Stomach (tissue), 9 donors: ENCODE data around the gene MOB3B. TPM values are rescaled to one million over a fixed set of nuclear protein-coding genes. Genes with fewer than 3 reads are reported as not detected.

ENCODE experiments used
- DNase-seq, 2 donors: peaks; one replicate each; pipeline versions ENCODE4 v3.0.0 to v3.0.0-alpha.2; 2013 to 2019
- H3K27ac ChIP-seq, 5 donors: fragments of 200-600 bp in 4 of 5; sonication (generic) in 4 of 5; one replicate each; pipeline ENCODE4 v1.5.1; 2013 to 2019; ENCODE audit warnings: mild to moderate bottlenecking in 1 of 5, moderate library complexity in 1 of 5
- H3K27me3 ChIP-seq, 3 donors: fragments of 200-600 bp; sonication (generic); one replicate each; pipeline ENCODE4 v1.5.1; 2017 to 2019; ENCODE audit warnings: mixed run types in 1 of 3
- H3K36me3 ChIP-seq, 4 donors: fragments of 200-600 bp; sonication (generic); 1 replicate in 3 of 4; 2 replicates in 1 of 4; pipeline ENCODE4 v1.5.1; 2016 to 2019
- H3K4me1 ChIP-seq, 4 donors: fragments of 200-600 bp; sonication (generic); one replicate each; pipeline ENCODE4 v1.5.1; 2016 to 2019
- H3K4me3 ChIP-seq, 4 donors: fragments of 200-600 bp; sonication (generic) in 3 of 4; one replicate each; pipeline ENCODE4 v1.5.1; 2016 to 2019; ENCODE audit warnings: mild to moderate bottlenecking in 1 of 4
- H3K9me3 ChIP-seq, 4 donors: fragments of 200-600 bp; sonication (generic); one replicate each; pipeline ENCODE4 v1.5.1; 2016 to 2019
- CTCF ChIP-seq, 7 experiments: fragments of 450-650 bp in 4 of 7; fragments of 200-600 bp in 3 of 7; sonication (generic) in 3 of 7; IDR thresholded peaks; one replicate each; pipeline ENCODE4 v1.5.1; 2016 to 2019; ENCODE audit warnings: antibody characterized with exemption in 7 of 7, control low read depth in 2 of 7, mild to moderate bottlenecking in 1 of 7
- EP300 ChIP-seq: sonication (generic); formaldehyde crosslinking; IDR thresholded peaks from one replicate; pipeline ENCODE4 v1.6.1; 2017; ENCODE audit warnings: antibody characterized with exemption
- POLR2A ChIP-seq, 4 donors: fragments of 450-650 bp; IDR thresholded peaks; one replicate each; pipeline ENCODE4 v1.6.1; 2016; ENCODE audit warnings: antibody characterized with exemption in 4 of 4, control low read depth in 2 of 4, mild to moderate bottlenecking in 1 of 4, moderate library complexity in 1 of 4
- POLR2AphosphoS5 ChIP-seq, 3 donors: sonication (generic); formaldehyde crosslinking; IDR thresholded peaks; one replicate each; pipeline ENCODE4 v1.6.1; 2016; ENCODE audit warnings: antibody characterized with exemption in 3 of 3
- WGBS, 5 donors: extraction: QIAGEN DNeasy Blood & Tissue Kit in 3 of 5; methylation state at CpG; one replicate each; pipeline versions ENCODE4 v1.1.5 to v1.1.7; 2013 to 2018; 5-methylcytosine and 5-hydroxymethylcytosine counted together
- intact Hi-C: fragments of 100-400 bp; cut with DNase I; formaldehyde crosslinking; loops from one replicate; pipeline ENCODE4 v1.15.1; 2023; ENCODE audit warnings: low total_unique reads
- polyA plus RNA-seq, 3 donors: library from polyadenylated mRNA; stranded (reverse); fragments of 200-250 nt; gene quantifications; one replicate each; pipeline ENCODE4 v1.2.3, GENCODE V29; 2013
- total RNA-seq, 5 donors: library from RNA; depleted of rRNA; stranded (reverse); fragments of >200 nt; gene quantifications; one replicate each; pipeline versions ENCODE4 v1.1.0 to v1.2.3, GENCODE V29; 2014 to 2016
- donor health status: healthy with polysubstance abuse.
- donor health status: Bipolar disorder and iron deficiency.
- donor health status: healthy.

The MOB3B gene
- total and polyA plus RNA-seq, 8 donors = 4.0 to 32.7 (median 9.7) TPM

DNA sequence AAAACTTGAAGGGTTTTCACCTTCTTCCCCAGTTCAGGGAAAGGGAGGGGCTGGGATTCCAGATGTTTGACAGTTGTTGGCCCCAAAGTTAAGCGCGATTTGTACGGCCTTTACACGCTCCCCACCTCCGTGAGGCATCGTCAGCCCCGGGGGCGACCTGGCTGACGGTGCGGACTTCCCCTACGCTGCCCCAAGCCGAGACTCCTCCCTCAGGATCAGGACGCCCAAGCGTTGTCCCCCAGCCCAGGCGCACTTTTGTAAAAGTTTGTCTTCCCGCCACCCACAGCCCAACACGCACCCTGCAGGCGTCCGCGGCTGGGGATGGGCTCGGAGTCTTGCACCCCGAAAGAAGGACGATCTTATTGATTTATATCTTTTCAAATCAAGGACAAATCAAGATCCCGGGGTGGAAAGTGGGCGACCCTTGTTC lies 713 bp downstream of the MOB3B start:
- WGBS, 5 donors = 0 to 1% (median 1%) methylated on average over 14 to 25 of the region's 25 CpGs
- peaks cover 16 to 40% (median 24%) of the 10 kb centered on the region in 4 donors for H3K4me1 ChIP-seq
- peak overlapping the region; percentile 85 to 97 (median 95) for H3K27ac ChIP-seq
- peak; percentile 52 to 86 for DNase-seq
- no peaks in the 10 kb centered on the region for H3K9me3 ChIP-seq
- H3K27me3 ChIP-seq = no peaks in the 10 kb centered on the region
- TF ChIP-seq POLR2AphosphoS5 (IDR thresholded peaks at IDR 0.05) (peak in 2 of 3 donors; percentile 14 to 34), POLR2A (IDR thresholded peaks at IDR 0.05) (no peak)
- intact Hi-C loops = no loop called here
- peaks cover 0 to 8% (median 0%) of the 10 kb centered on the region in 4 donors for H3K36me3 ChIP-seq
- H3K4me3 ChIP-seq = peak overlapping the region; percentile 71 to 89 (median 78)

GRCh38 chr9:27528076-27528885 lies 1.3 kb downstream of the MOB3B start:
- intact Hi-C loops = no loop called here
- 2 to 3% (median 2%) methylated on average over 36 to 44 of the region's 44 CpGs for WGBS, 5 donors
- H3K27me3 ChIP-seq = no peaks in the 10 kb centered on the region
- H3K27ac ChIP-seq = peak overlapping the region; percentile 85 to 97 (median 95)
- peak overlapping the region; percentile 71 to 89 (median 78) for H3K4me3 ChIP-seq
- peaks cover 0 to 8% (median 0%) of the 10 kb centered on the region in 4 donors for H3K36me3 ChIP-seq
- peak; percentile 84 to 93 for DNase-seq
- TF ChIP-seq CTCF (IDR thresholded peaks at IDR 0.05) (peak in 1 of 7 experiments; percentile 8), EP300 (no peak), POLR2A (IDR thresholded peaks at IDR 0.05) (peak in 1 of 4 donors; percentile 40), POLR2AphosphoS5 (IDR thresholded peaks at IDR 0.05) (peak; percentile 83 to 92 (median 92))
- peaks cover 16 to 33% (median 24%) of the 10 kb centered on the region in 4 donors for H3K4me1 ChIP-seq
- H3K9me3 ChIP-seq = no peaks in the 10 kb centered on the region

DNA sequence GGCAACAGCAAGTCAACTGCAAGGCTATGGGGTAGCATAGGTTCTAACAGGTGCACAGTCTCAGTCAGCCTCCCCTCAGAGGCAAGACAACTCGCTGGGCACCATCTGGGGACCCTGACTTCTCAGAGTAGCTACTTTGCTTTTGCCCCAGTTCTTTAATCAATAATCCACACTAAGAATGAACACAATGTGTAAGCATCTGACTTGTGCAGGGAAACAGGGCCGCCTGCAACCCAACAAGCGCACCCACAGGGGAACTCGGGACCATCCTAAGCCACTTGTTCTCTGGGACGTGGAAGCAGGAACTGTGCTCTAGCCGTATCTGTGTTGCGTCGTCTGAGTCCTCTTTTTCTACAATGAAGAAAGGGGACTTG lies 1.9 kb downstream of the MOB3B start:
- peak overlapping the region; percentile 85 to 97 (median 95) for H3K27ac ChIP-seq
- peak overlapping the region; percentile 71 to 89 (median 78) for H3K4me3 ChIP-seq
- 28 to 38% (median 35%) methylated on average over 8 of the region's 8 CpGs for WGBS, 5 donors
- H3K36me3 ChIP-seq = peaks cover 0 to 8% (median 0%) of the 10 kb centered on the region in 4 donors
- no peak for DNase-seq
- peaks cover 16 to 32% (median 24%) of the 10 kb centered on the region in 4 donors for H3K4me1 ChIP-seq
- intact Hi-C loops = no loop called here
- no peaks in the 10 kb centered on the region for H3K9me3 ChIP-seq
- TF ChIP-seq CTCF (IDR thresholded peaks at IDR 0.05) = no peak
- TF ChIP-seq EP300 = no peak
- TF ChIP-seq POLR2A (IDR thresholded peaks at IDR 0.05) = no peak
- no peak for TF ChIP-seq POLR2AphosphoS5 (IDR thresholded peaks at IDR 0.05)
- H3K27me3 ChIP-seq = no peaks in the 10 kb centered on the region

DNA sequence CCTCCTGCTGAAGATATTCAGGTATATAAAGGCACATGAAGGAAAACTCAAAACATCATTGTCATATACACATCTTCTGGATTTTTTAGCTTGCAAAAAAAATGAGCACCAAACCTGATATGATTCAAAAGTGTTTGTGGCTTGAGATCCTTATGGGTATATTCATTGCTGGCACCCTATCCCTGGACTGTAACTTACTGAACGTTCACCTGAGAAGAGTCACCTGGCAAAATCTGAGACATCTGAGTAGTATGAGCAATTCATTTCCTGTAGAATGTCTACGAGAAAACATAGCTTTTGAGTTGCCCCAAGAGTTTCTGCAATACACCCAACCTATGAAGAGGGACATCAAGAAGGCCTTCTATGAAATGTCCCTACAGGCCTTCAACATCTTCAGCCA lies 5.4 kb downstream of the MOB3B start, which contains the start of gene IFNK:
IFNK (plus strand) TSS at position 55 of the 400 bp plus-strand sequence; CDS start at position 102, 47 bp downstream.
- Histone ChIP-seq H3K36me3 (peaks cover 0 to 8% (median 0%) of the 10 kb centered on the region in 4 donors), H3K9me3 (no peaks in the 10 kb centered on the region), H3K4me1 (peaks cover 11 to 27% (median 18%) of the 10 kb centered on the region in 4 donors), H3K27me3 (no peaks in the 10 kb centered on the region), H3K4me3 (no peak within 1 kb of the TSS), H3K27ac (no peak within 1 kb of the TSS)
- TF ChIP-seq CTCF (IDR thresholded peaks at IDR 0.05) = no peak
- TF ChIP-seq POLR2AphosphoS5 (IDR thresholded peaks at IDR 0.05) = no peak
- no peak for TF ChIP-seq POLR2A (IDR thresholded peaks at IDR 0.05)
- no peak for TF ChIP-seq EP300
- 87 to 95% (median 89%) methylated on average over 2 of the region's 2 CpGs for WGBS, 5 donors
- intact Hi-C loops = no loop called here
- DNase-seq = no peak
